Mesodermal cell (in vitro differentiated cells): ENCODE data around the gene AKR1B1. TPM values are rescaled to one million over a fixed set of nuclear protein-coding genes. Genes with fewer than 3 reads are reported as not detected.
"Not testable (repeated sequence)": the region's sequence is repeated elsewhere in the genome, so short reads cannot be mapped to it uniquely, and the experiment has no call there.

Experiments
- H3K27ac ChIP-seq: 2 replicates; pipeline ENCODE4 v1.7.0; 2013; ENCODE audit warnings: mild to moderate bottlenecking, low read depth, low read length, moderate library complexity; ENCODE audit not compliant: severe bottlenecking
- H3K36me3 ChIP-seq: 2 replicates; pipeline ENCODE4 v1.7.1; 2013; ENCODE audit warnings: mild to moderate bottlenecking, low read length, moderate library complexity; ENCODE audit not compliant: control insufficient read depth, insufficient read depth
- H3K4me1 ChIP-seq: one replicate; pipeline ENCODE4 v1.7.1; 2013; ENCODE audit warnings: mild to moderate bottlenecking, low read length; ENCODE audit not compliant: insufficient read depth, control insufficient read depth, poor library complexity, severe bottlenecking
- H3K4me3 ChIP-seq: 2 replicates; pipeline ENCODE4 v1.7.0; 2013; ENCODE audit warnings: low read length, control low read depth, mild to moderate bottlenecking; ENCODE audit not compliant: insufficient read depth, poor library complexity, severe bottlenecking; ENCODE audit errors: extremely low read depth
- H3K9me3 ChIP-seq: 2 replicates; pipeline ENCODE4 v1.7.1; 2013; ENCODE audit warnings: mild to moderate bottlenecking, low read length, moderate library complexity; ENCODE audit not compliant: control insufficient read depth
- WGBS, 2 experiments: methylation state at CpG; one replicate each; pipeline ENCODE4 v1.1.5; 2013; ENCODE audit warnings: missing lambda C conversion rate in 2 of 2; ENCODE audit not compliant: insufficient coverage in 2 of 2; 5-methylcytosine and 5-hydroxymethylcytosine counted together
- polyA plus RNA-seq, 2 experiments: library from polyadenylated mRNA; stranded (reverse); fragments of 50-300 nt; gene quantifications; one replicate each; pipeline ENCODE4 v1.2.3, GENCODE V29; 2013

AKR1B1 gene
- polyA plus RNA-seq (2013, experiment 1 of 2), result 136 TPM
- 127 TPM for polyA plus RNA-seq (2013, experiment 2 of 2)

GRCh38 chr7:134458806-134459698 lies at the start of gene AKR1B1:
Gene AKR1B1 (minus strand): TSS chr7:134459100. CDS start chr7:134459062, 38 bp downstream.
- peaks cover 2% of the 10 kb centered on the region for H3K9me3 ChIP-seq
- peak within 1 kb of the TSS; percentile 74 for H3K4me3 ChIP-seq
- WGBS, 2 experiments, result 3% methylated on average over 45 to 56 of the region's 61 CpGs
- H3K4me1 ChIP-seq, result peaks cover 29% of the 10 kb centered on the region
- no peak within 1 kb of the TSS for H3K27ac ChIP-seq
- H3K36me3 ChIP-seq, result peaks cover 28% of the 10 kb centered on the region

DNA sequence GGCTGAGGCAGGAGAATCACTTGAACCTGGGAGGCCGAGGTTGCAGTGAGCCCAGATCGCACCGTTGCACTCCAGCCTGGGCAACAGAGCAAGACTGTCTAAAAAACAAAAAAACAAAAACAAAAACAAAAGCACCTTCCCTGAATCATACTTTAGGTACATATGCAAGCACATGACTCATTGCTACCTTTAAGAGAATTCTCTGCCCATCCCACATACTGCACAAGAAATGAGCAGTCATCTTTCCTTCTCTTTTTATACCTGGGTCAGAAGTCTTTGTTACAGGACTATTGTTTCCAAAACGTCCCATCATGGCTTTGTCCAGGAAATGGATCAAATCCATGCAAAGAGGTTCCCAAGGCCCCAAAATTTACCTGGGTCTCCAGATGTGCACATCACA lies 47.0 kb upstream of the AKR1B1 start:
- H3K27ac ChIP-seq, result no peak overlapping the region
- H3K4me1 ChIP-seq, result no peaks in the 10 kb centered on the region
- no peak overlapping the region for H3K4me3 ChIP-seq
- no peaks in the 10 kb centered on the region for H3K36me3 ChIP-seq
- no peaks in the 10 kb centered on the region for H3K9me3 ChIP-seq
- WGBS, 2 experiments, result 85 to 87% methylated on average over 4 of the region's 4 CpGs

DNA sequence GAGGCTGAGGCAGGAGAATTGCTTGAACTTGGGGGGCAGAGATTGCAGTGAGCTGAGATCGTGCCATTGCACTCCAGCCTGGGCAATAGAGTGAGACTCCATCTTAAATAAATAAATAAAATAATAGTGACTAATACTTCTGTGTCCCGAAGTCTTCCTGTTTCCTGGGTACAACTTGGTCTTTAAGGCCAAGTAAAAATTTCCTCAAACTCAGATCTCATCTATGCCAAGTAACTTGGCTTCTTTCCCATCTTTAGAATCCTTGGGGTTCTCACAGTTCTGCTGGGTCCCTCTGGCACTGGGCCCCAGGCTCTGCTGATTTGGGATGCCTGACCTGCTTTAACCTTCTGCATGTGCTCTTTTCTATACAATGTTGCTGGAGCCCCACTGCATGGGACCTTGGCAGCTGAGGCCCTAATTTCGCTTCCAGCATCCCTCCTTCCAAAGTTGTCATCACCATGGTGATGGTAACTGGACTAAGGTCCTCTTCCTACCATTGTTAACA lies 45.8 kb upstream of the AKR1B1 start:
- 86 to 94% methylated on average over 1 to 2 of the region's 3 CpGs for WGBS, 2 experiments
- Histone ChIP-seq H3K9me3 (no peaks in the 10 kb centered on the region), H3K4me1 (no peaks in the 10 kb centered on the region), H3K4me3 (no peak overlapping the region), H3K27ac (no peak overlapping the region), H3K36me3 (no peaks in the 10 kb centered on the region)

GRCh38 chr7:134502463-134503371 lies 43.8 kb upstream of the AKR1B1 start:
- no peak overlapping the region for H3K27ac ChIP-seq
- WGBS, 2 experiments, result 79 to 86% methylated on average over 2 of the region's 3 CpGs
- H3K36me3 ChIP-seq, result no peaks in the 10 kb centered on the region
- H3K4me3 ChIP-seq, result no peak overlapping the region
- no peaks in the 10 kb centered on the region for H3K9me3 ChIP-seq
- no peaks in the 10 kb centered on the region for H3K4me1 ChIP-seq

- no peak overlapping the region for H3K27ac ChIP-seq
- WGBS, 2 experiments, result 86 to 100% methylated on average over 1 to 2 of the region's 5 CpGs
- H3K4me1 ChIP-seq, result no peaks in the 10 kb centered on the region
- no peaks in the 10 kb centered on the region for H3K36me3 ChIP-seq
- H3K4me3 ChIP-seq, result no peak overlapping the region
- no peaks in the 10 kb centered on the region for H3K9me3 ChIP-seq
Measured at GRCh38 chr7:134500982-134501381, 42.1 kb upstream of the AKR1B1 start.

GRCh38 chr7:134500406-134500805 lies 41.5 kb upstream of the AKR1B1 start:
- Histone ChIP-seq H3K4me3 (no peak overlapping the region), H3K27ac (no peak overlapping the region), H3K36me3 (no peaks in the 10 kb centered on the region), H3K4me1 (no peaks in the 10 kb centered on the region), H3K9me3 (no peaks in the 10 kb centered on the region)
- 96 to 100% methylated on average over 2 of the region's 2 CpGs for WGBS, 2 experiments

DNA sequence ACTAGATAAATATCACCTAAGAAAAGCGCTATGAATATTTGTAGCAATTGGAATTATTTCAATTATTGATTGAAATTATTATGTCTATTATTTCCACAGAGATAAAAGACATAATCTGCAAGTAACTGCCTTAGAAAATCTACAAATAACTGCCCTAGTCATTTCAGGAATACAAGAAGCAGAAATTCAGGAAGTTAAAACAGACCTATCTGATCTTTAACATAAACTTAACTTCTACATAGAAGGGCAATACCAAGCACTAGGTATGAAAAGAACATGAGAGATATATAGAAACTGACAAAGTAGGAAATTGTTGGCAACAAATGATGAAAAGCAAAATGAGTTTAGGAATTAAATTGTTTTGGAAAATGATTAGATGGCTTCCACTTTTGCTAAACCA lies 36.6 kb upstream of the AKR1B1 start:
- Histone ChIP-seq H3K36me3 (no peaks in the 10 kb centered on the region), H3K4me1 (no peaks in the 10 kb centered on the region), H3K9me3 (no peaks in the 10 kb centered on the region), H3K27ac (no peak overlapping the region), H3K4me3 (no peak overlapping the region)
- no CpG with 5 or more reads among the region's 1 CpG for whole genome bisulfite sequencing, 2 experiments

DNA sequence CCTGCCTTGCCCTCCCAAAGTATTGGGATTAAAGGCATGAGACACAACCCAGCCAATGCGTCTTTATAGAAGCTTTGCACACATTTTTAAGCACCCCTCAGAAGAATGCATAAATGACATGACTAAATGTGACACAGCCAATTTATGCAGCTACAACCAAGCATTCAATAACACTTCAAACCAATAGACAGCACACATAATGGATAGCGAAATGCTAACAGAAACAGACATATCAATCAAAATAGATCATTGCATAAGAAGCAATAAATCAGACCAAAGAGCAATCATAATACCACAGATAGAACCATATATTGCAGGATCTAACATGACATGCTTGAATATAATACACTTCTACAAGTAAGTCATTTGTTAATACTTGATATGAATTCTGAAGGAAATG lies 34.2 kb upstream of the AKR1B1 start:
- Histone ChIP-seq H3K9me3 (no peaks in the 10 kb centered on the region), H3K4me1 (no peaks in the 10 kb centered on the region), H3K4me3 (no peak overlapping the region), H3K27ac (no peak overlapping the region), H3K36me3 (no peaks in the 10 kb centered on the region)
- WGBS, 2 experiments, result 86 to 100% methylated on average over 1 of the region's 2 CpGs

DNA sequence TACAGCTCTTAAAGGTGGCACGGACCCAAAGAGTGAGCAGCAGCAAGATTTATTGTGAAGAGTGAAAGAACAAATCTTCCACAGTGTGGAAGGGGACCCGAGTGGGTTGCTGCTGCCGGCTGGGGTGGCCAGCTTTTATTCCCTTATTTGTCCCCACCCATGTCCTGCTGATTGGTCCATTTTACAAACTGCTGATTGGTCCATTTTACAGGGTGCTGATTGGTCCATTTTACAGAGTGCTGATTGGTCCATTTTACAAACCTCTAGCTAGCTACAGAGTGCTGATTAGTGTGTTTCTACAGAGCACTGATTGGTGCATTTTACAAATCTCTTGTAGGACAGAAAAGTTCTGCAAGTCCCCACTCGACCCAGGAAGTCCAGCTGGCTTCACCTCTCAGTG lies 28.8 kb upstream of the AKR1B1 start:
- H3K4me3 ChIP-seq, H3K9me3 ChIP-seq, H3K27ac ChIP-seq, H3K4me1 ChIP-seq, H3K36me3 ChIP-seq: not testable (repeated sequence)
- WGBS, 2 experiments, result 83 to 90% methylated on average over 2 of the region's 4 CpGs

GRCh38 chr7:134485203-134485602 lies 26.3 kb upstream of the AKR1B1 start:
- H3K36me3 ChIP-seq, result no peaks in the 10 kb centered on the region
- no peak overlapping the region for H3K4me3 ChIP-seq
- 88 to 97% methylated on average over 6 of the region's 6 CpGs for WGBS, 2 experiments
- peaks cover 9% of the 10 kb centered on the region for H3K9me3 ChIP-seq
- peaks cover 10% of the 10 kb centered on the region for H3K4me1 ChIP-seq
- no peak overlapping the region for H3K27ac ChIP-seq
